SKM-1 treated with dmso at 0.1 percent for 144 hours (cell line): ENCODE measurements around the gene CLDN15.
"Not testable (repeated sequence)": the region's sequence is repeated elsewhere in the genome, so short reads cannot be mapped to it uniquely, and the experiment has no call there.

ENCODE experiments used
- DNase-seq: peaks from one replicate; lab custom pipeline; 2025; ENCODE audit not compliant: unreplicated experiment; lab: John Stamatoyannopoulos, UW

CLDN15 gene

GRCh38 chr7:101237206-101238067 lies at the start of gene CLDN15:
CLDN15 (minus strand) TSS chr7:101237802; CDS start chr7:101237581, 221 bp downstream.
- DNase-seq, result no peak

DNA sequence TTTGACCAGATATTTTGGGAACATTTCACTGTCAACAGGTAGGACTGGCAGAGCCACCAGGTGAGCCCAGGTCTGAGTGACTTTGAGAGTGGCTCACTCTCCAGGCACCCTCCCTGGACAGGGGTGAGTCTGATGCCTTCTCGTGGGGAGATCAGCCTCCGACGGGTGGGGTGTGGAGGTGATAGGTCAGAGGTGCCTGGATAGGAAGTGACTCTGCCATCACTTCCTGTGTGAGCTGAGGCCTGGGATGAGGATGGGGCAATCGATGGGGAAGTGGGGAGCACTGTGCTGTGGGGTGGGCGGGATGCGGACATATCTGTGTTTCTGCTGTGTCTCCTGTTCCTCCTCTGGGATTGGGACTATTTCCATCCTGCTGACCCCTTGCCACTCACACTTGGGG lies 49.4 kb upstream of the CLDN15 start:
- peak; percentile 41 for DNase-seq

DNA sequence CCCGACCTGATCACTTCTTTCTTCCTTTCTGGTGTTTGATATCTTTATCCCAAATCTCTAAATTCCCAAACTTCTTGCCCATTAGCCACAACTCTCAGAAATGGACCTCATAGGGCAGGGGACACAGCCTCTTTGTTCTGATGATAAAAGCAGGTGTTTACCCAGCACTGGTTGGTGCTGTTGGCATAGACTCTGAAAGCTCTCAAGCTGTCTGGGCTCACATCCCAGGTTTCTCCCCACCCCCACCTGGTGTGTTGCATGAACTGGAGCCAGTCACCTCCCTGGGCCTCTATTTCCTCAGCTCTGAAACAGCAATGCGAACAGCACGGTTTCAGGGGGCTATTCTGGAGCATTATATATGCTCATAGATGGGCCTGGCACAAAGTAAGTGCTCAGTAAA lies 48.3 kb upstream of the CLDN15 start:
- DNase-seq, result not testable (repeated sequence)

DNA sequence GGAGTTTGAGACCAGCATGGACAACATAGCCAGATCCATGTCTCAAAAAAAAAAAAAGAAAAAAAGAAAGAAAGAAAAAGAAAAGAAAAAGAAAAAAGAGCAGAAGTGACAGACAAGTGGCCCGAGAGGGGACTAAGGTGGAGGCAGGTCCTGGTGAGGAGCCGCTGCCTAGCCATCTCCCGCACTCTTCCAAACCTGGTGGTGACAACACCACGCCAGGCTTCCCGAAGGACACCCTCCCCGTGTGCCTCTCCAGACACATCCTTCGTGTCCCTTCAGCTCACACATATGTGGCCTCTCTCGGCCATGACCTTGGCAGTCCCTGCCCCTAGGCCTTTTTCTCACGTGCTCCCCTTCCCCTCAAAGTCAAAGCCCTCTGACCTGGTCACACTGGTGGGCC lies 47.6 kb upstream of the CLDN15 start:
- no peak for DNase-seq

GRCh38 chr7:101280912-101281311 lies 43.3 kb upstream of the CLDN15 start:
- DNase-seq, result not testable (repeated sequence)

- no peak for DNase-seq
Observed at GRCh38 chr7:101278461-101279292, 41.1 kb upstream of the CLDN15 start.

- no peak for DNase-seq
Observed at GRCh38 chr7:101277155-101277554, 39.6 kb upstream of the CLDN15 start.

- DNase-seq, result no peak
Observed at GRCh38 chr7:101273206-101273605, 35.6 kb upstream of the CLDN15 start.

DNA sequence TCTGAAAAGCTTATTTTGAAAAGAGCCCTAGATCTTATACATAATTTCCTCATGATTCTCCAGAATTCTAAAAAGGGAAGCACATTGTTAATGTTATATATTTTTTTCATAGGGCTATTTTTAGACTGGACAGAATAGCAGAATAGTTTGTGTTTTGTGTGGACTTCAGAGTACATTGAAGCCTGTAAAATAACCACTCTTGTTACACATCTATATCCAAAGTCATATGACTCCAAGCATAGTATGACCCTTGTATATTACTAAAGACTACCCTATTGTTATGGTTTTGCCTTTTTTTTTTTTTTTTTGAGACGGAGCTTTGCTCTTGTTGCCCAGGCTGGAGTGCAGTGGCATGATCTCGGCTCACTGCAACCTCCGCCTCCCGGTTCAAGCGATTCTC lies 33.4 kb upstream of the CLDN15 start:
- no peak for DNase-seq

- no peak for DNase-seq
Observed at GRCh38 chr7:101269664-101270063, 32.1 kb upstream of the CLDN15 start.

GRCh38 chr7:101265622-101266516 lies 28.3 kb upstream of the CLDN15 start:
- no peak for DNase-seq

GRCh38 chr7:101264102-101264706 lies 26.6 kb upstream of the CLDN15 start:
- DNase-seq, result peak; percentile 43

DNA sequence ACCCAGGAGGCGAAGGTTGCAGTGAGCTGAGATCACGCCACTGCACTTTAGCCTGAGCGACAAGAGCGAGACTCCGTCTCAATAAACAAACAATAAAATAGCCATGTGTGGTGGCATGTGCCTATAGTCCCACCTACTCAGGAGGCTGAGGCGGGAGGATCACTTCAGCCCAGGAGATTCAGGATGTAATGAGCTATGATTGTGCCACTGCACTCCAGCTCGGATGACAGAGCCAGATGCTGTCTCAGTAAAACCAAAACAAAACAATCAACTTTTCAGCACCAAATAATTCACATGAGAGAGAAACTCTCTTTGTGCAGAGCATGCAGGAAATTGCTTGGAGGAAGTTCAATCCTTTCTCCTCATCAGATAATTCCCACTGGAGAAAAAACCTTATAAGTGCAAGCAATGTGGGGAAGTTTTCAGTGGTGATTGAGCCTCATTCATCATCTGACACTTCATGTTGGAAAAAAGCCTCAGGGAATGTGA lies 20.7 kb upstream of the CLDN15 start:
- DNase-seq, result no peak

GRCh38 chr7:101255796-101256195 lies 18.2 kb upstream of the CLDN15 start:
- DNase-seq, result no peak

GRCh38 chr7:101253199-101253598 lies 15.6 kb upstream of the CLDN15 start:
- DNase-seq, result not testable (repeated sequence)

GRCh38 chr7:101251871-101252659 lies 14.5 kb upstream of the CLDN15 start:
- DNase-seq, result peak; percentile 98

GRCh38 chr7:101250324-101250723 lies 12.7 kb upstream of the CLDN15 start:
- DNase-seq, result no peak

DNA sequence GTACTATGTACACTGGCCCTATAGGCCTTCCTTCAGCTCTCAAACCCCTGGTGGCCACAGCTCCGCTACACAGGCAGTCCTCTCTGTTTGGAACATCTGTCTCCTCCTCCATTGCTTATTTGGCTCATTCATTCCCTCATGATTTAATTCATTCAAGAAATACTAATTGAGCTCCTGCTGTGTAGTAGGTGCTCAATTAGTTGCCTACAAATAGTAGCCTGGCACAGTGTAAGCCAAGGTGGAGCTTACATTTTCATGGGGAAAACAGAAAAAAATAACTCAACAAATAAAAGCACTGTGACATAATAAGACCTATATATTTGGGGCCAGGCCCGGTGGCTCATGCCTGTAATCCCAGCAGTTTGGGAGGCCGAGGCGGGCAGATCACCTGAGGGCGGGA lies 10.7 kb upstream of the CLDN15 start:
- no peak for DNase-seq

DNA sequence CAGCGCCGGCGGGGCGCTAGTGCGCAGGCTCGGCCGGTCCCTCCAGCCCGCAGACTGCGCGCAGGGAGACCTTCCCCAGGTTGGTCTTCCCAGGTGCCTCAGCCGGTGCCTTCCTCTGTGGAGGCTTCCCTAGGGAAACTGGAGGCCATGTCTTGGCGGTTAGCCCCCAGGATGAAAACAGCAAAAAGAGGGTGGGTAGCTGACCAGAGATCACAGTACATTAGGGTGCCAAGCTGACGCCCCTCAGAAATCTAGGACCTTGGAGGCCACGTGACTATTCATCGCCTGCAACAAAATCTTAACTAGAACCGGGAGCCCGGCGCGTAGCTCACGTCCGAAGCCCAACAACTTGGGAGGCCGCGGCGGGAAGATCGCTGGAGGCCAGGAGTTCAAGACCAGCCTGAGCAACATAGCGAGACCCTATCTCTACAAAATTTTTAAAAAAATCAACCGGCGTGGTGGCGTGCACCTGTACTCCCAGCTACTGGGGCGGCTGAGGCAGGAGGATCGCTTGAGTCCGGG lies 7.6 kb upstream of the CLDN15 start:
- DNase-seq, result no peak
